ENCODE results near the gene UBE2Z. TPM values are rescaled to one million over a fixed set of nuclear protein-coding genes. Genes with fewer than 3 reads are reported as not detected.

Gene UBE2Z
- total and polyA plus RNA-seq, 2 of the 4 experiments (the other 2 are of a cell fraction) = 68.5 to 126 TPM

DNA sequence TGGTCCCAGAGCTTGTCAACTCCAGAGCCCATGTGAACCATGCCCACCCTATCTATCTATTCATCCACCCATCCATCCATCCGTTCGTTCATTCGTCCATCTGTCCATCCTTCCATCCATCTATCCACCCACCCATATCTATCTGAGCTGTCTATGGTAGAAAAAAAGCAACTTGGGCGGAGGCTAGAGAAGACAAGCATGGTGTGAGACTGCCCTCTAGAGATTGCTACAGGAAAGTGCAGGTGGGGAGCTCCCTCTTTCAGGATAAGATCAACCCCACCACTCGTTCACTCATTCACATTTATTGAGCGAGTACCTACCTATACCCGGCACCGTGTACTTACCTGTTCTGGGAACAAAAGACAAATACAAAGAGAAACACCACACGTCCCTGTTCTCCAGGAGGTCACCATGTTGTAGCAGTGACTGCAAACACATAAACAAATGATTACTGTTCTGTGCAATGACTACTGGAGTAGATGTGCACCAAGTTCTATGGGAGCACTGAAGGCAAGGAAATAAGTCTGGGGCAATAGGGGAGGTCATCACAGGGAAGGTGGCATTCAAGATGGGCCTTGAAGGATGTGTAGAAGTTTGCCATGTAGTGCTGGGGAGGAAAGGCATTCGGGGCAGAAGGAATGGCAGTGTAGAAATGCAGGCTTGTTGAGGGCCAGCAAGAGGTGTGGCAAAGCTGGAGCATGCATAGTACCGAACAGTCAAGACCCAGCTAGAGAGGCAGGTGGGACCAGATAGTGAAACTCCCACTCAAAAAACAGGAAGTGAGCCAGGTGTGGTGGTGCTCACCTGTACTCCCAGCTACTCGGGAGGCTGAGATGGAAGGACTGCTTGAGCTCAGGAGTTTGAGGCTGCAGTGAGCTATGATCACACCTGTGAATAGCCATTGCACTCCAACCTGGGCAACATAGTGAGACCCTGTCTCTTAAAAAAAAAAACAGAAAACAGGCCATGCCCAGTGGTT is 29.0 kb upstream of the UBE2Z start (continued):
- TF ChIP-seq, protein P1, sequence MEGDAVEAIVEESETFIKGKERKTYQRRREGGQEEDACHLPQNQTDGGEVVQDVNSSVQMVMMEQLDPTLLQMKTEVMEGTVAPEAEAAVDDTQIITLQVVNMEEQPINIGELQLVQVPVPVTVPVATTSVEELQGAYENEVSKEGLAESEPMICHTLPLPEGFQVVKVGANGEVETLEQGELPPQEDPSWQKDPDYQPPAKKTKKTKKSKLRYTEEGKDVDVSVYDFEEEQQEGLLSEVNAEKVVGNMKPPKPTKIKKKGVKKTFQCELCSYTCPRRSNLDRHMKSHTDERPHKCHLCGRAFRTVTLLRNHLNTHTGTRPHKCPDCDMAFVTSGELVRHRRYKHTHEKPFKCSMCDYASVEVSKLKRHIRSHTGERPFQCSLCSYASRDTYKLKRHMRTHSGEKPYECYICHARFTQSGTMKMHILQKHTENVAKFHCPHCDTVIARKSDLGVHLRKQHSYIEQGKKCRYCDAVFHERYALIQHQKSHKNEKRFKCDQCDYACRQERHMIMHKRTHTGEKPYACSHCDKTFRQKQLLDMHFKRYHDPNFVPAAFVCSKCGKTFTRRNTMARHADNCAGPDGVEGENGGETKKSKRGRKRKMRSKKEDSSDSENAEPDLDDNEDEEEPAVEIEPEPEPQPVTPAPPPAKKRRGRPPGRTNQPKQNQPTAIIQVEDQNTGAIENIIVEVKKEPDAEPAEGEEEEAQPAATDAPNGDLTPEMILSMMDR (conservative IDR thresholded peaks at IDR 0.05; ENCODE audit: low read depth, low read length) = peak; percentile 97
- peak; percentile 87 for TF ChIP-seq SMC3 (IDR thresholded peaks at IDR 0.05; ENCODE audit: low read depth, low read length)

Measured in IMR-90 (cell line).